ENCODE data around the gene SQSTM1. TPM values are rescaled to one million over a fixed set of nuclear protein-coding genes. Genes with fewer than 3 reads are reported as not detected.
"Not testable (repeated sequence)": the region's sequence is repeated elsewhere in the genome, so short reads cannot be mapped to it uniquely, and the experiment has no call there.

The SQSTM1 gene
- total RNA-seq, 1 donor from 2014 or later = 265 TPM

DNA sequence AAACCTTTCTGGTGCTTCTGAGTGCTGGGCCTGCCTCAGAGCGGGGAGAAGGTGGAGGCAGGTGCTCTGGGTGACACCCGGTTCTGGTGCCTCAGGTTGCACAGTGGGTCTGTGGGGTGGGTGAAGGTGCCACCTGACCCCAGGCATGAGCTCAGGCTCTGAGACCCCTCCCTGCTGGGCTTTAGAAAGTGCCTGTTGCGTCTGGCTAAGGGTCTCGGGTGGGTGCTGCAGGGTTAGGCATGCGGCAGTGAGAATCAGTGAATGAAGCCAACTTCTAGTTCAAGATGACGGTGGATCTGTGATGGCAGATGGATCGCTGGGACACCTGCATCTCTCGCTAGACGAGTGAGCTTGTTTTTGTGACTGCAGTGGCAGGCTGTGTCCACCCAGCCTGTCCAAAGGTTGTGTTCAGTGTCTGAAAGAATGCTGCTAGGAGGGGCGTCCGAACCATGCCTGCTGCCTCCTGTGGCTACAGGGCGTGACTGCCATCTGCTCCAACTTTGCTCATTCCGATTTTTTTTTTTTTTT, 5.0 kb downstream of the SQSTM1 start:
- DNase-seq (ENCODE audit: low spot score) = no peak

DNA sequence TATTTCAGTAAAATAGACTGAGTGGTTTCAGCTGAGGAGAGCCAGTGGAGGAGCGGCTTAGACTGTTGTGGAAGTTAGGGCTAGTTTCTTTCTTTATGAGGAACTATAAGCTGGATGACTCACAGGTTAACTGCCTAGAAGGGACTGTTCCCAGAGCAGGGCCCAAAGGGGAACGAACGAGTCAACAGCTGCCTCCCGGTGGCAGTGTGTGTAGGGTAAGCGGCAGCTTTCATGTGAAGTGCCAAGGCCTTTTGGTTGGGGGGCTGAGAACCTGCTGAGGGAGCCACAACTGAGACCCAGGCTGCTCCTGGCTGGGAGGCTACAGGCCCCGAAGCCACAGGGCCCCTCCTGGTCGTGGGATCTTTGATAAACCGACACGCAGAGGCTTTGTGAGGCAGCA, 7.0 kb downstream of the SQSTM1 start:
- no peak for DNase-seq (ENCODE audit: low spot score)

DNA sequence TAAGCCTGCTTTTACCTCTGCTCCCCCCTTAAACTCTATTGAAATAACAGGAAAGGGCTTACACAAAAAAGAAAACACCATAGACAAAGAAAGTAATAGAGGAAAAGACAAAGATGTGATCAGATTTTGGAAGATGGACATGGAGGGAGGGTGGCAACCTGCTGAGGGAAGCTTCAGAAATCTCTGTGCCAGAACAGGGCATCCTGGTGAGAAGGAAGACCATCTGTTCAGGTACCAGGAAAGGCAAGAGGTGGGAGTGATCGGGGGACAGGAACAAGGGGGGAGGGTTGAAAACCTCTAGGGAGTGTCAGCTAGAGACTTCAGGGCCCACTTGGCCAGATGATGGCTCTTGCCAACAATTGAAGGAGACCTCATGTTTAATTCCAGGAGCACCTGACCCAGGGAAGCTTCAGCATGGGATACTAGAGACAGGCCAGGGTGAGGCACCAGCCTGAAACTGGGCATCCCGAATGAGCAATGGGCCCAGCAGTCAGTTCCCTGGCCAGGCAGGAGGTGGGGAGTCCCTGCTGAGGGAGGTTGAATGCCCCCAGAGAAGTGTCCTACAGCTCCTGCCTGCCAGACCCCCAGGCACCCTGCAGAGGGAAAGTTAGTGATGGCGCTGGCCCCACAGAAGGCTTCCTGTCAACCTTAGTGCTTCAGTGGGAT, 8.2 kb downstream of the SQSTM1 start:
- DNase-seq (ENCODE audit: low spot score) = no peak

GRCh38 chr5:179829732-179830435, 9.2 kb downstream of the SQSTM1 start:
- DNase-seq (ENCODE audit: low spot score) = no peak

DNA sequence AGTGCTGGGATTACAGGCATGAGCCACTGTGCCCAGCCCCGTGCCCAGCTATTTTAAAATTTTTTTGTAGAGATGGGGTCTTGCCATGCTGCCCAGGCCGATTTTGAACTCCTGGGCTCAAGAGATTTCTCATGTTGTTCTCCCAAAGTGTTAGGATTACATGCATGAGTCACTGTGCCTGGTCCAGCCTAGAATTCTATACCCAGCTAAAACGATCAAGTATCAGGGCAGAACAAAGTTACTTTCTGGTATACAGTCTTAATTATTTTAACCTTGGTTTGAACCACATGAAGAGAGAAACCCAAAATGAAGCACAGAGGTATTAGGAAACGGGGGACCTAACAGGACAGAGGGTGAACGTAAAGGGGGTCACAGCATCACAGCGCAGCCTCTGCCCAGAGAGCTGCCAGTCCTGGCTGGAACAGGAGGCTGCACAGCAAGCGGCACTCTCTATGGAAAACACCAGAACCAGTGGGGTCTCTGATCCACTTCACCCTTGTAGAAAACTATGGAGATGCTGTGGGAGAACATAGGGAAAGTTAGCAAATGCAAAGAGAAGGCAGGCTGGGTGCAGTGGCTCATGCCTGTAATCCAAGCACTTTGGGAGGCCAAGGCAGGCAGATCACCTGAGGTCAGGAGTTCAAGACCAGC, 10.2 kb downstream of the SQSTM1 start:
- DNase-seq (ENCODE audit: low spot score) = no peak

DNA sequence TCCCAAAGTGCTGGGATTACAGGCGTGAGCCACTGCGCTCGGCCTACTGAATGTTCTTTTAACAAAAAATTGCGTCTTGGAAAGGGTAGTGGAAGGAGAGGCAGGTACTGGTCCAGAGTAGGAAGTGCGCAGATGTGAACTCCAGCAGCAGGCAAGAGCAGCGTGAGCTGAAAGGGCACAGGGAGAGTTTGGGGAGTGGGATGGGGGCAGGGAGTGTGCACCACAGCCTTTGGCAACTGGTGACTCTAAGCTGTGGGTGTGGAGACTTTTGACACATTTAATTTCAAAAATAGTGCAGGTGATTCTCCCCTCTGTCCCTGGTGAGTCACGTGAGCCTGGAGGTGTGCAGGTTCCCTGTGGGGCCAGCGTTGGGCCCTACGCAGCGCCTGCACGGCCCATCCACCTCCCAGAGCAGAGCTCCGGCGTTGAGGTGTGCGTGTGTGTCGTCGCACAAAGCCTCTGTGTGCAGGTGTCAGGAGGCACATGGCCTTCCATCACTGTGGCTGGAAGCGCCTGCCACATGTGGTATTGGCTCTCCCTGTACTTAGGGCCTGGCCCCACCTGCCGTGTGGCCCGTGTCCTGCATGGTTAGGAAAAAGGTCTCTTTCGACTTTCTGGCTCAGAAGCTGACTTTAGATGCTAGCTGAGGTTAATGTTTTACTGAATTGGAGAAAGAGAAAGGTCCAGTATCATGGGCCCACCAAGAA, 11.5 kb downstream of the SQSTM1 start:
- no peak for DNase-seq (ENCODE audit: low spot score)

DNA sequence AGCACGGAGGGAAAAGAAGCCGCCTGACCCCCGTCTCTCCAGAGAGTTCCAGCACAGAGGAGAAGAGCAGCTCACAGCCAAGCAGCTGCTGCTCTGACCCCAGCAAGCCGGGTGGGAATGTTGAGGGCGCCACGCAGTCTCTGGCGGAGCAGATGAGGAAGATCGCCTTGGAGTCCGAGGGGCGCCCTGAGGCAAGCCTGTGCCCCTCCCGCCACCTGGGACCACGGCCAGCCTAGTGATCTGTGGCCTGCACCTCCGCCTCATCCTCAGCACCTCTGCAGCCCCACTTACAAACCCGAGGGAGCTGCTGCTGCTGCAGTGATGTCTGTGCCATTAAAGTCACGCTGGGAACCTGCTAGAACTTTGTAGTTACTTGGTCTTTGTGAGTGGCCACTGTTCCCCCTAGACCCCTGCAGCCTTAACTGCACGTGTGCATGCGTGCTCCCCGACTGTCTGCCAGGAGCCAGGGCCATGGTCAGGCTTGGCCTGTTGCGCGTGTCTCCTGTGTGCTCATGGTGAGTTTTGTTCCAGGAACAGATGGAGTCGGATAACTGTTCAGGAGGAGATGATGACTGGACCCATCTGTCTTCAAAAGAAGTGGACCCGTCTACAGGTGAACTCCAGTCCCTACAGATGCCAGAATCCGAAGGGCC, 12.5 kb downstream of the SQSTM1 start:
- DNase-seq (ENCODE audit: low spot score) = no peak

DNA sequence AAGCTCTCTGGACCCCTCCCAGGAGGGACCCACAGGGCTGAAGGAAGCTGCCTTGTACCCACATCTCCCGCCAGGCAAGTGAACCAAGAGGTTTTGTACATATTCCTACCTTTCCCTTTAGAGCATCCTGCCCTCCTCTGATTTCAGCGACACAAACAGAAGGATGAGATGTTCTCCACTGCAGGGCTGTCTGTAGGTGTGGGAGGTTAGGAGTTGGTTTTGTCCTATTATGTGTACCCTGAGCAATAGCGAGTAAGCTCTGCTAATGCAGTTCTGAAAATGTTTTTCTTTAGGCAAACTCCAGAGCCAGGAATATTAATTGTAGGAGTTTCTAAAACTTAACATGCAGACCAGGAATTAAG, 13.0 kb downstream of the SQSTM1 start:
- DNase-seq (ENCODE audit: low spot score) = no peak

GRCh38 chr5:179834120-179834519, 13.4 kb downstream of the SQSTM1 start:
- no peak for DNase-seq (ENCODE audit: low spot score)

- not testable (repeated sequence) for DNase-seq (ENCODE audit: low spot score)
Measured at GRCh38 chr5:179834871-179835270, 14.2 kb downstream of the SQSTM1 start.

DNA sequence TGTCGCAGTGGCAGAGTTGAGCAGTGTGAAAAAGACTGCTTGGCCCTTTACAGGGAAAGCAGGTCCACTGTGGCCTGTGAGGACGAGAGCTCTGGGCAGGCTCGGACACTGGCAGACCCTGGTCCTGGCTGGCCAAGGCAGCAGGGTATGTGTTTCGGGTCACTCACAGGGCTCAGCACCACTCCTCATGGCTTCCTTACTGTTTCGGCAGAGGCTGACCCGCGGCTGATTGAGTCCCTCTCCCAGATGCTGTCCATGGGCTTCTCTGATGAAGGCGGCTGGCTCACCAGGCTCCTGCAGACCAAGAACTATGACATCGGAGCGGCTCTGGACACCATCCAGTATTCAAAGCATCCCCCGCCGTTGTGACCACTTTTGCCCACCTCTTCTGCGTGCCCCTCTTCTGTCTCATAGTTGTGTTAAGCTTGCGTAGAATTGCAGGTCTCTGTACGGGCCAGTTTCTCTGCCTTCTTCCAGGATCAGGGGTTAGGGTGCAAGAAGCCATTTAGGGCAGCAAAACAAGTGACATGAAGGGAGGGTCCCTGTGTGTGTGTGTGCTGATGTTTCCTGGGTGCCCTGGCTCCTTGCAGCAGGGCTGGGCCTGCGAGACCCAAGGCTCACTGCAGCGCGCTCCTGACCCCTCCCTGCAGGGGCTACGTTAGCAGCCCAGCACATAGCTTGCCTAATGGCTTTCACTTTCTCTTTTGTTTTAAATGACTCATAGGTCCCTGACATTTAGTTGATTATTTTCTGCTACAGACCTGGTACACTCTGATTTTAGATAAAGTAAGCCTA, 15.7 kb downstream of the SQSTM1 start:
- DNase-seq (ENCODE audit: low spot score) = no peak

DNA sequence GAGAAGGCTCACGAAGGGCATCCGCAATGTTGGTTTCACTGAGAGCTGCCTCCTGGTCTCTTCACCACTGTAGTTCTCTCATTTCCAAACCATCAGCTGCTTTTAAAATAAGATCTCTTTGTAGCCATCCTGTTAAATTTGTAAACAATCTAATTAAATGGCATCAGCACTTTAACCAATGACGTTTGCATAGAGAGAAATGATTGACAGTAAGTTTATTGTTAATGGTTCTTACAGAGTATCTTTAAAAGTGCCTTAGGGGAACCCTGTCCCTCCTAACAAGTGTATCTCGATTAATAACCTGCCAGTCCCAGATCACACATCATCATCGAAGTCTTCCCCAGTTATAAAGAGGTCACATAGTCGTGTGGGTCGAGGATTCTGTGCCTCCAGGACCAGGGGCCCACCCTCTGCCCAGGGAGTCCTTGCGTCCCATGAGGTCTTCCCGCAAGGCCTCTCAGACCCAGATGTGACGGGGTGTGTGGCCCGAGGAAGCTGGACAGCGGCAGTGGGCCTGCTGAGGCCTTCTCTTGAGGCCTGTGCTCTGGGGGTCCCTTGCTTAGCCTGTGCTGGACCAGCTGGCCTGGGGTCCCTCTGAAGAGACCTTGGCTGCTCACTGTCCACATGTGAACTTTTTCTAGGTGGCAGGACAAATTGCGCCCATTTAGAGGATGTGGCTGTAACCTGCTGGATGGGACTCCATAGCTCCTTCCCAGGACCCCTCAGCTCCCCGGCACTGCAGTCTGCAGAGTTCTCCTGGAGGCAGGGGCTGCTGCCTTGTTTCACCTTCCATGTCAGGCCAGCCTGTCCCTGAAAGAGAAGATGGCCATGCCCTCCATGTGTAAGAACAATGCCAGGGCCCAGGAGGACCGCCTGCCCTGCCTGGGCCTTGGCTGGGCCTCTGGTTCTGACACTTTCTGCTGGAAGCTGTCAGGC, 16.6 kb downstream of the SQSTM1 start:
- no peak for DNase-seq (ENCODE audit: low spot score)

- no peak for DNase-seq (ENCODE audit: low spot score)
Measured at GRCh38 chr5:179839328-179840256, 18.9 kb downstream of the SQSTM1 start.

DNA sequence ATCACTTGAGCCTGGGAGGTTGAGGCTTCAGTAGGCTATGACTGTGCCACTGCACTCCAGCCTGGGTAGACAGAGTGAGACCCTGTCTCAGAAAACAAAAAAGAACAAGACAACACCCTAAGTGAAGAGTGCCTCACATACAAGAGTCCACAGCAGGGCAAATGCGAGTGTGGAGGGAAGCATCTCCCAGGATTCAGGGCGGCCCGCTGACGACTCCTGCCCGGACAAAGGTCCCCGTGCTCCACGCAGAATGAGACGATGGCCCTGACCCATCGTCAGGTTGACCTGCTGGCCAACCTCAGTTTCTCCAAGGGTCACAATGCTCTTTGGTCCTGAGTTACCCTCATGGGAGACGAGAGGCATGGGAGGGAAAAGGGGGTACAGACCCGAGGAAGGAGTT, 19.6 kb downstream of the SQSTM1 start:
- DNase-seq (ENCODE audit: low spot score) = no peak

- DNase-seq (ENCODE audit: low spot score) = no peak
Measured at GRCh38 chr5:179840766-179841165, 20.1 kb downstream of the SQSTM1 start.

DNA sequence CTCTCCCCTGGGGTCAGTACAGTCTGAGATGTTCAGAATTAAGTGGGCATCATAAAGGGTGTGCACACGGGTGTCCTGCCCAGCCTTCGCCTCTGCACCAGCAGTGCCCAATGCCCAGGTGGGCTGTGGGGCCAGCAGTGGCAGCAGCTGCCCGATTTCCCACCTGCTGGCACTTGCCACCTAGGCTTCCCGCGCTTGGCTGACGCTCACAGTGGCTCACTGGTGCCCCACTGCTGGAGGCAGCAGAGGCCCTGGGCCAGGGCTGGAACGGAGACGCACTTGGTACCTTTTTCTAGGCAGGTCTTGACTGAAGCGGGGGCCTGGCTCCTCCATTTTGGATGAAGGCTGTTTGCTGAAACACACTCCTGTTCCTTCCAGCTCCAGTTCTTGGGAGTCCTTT, 20.9 kb downstream of the SQSTM1 start:
- DNase-seq (ENCODE audit: low spot score) = no peak

DNA sequence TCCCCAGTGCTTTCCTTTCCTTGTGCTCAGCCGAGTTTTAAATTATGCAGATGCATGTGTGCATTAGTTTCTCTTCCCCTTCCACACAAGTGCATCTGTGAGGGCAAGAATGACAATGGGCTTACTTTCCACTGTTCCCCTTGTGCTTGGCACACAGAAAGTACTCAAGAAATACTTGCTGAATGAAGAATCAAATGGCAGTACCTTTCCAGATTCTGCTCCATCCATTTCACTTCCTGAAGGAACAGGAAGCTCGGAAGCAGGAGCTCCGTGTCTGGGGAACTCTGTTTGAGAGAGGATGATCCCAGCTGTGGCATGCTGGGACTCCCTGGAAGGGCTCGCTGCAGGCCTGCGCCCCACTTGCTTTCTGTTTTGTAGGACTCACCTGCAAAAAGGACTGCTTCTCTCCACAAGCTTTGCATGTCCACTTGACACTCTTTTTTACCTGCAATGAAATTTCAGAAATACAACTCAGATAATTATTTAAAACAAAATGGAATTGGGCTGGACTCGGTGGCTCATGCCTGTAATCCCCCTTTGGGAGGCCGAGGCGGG, 32.4 kb downstream of the SQSTM1 start:
- no peak for DNase-seq (ENCODE audit: low spot score)

DNA sequence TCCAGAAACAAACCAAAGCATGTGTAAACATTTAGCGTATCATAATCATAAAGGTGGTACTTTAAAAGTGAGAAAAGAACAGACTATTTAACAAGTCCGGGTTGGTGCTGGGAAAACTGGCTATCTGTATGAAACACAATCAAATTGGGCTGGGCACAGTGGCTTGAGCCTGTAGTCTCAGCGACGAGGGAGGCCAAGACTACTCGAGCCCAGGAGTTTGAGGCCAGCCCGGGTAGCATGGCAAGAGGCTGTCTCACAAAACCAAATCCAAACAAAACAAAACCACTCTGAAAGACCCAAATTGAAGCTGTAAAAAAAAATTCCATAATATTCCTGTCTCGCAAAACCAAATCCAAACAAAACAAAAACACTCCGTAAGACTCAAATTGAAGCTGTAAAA, 33.7 kb downstream of the SQSTM1 start:
- DNase-seq (ENCODE audit: low spot score) = no peak

GRCh38 chr5:179858241-179858585, 37.5 kb downstream of the SQSTM1 start:
- no peak for DNase-seq (ENCODE audit: low spot score)

Data from ureter (tissue), 1 donor.